Uterus (tissue), 4 donors: ENCODE measurements around the gene MRPL38. TPM values are rescaled to one million over a fixed set of nuclear protein-coding genes. Genes with fewer than 3 reads are reported as not detected.

ENCODE experiments used
- DNase-seq, 2 donors: peaks; one replicate each; pipeline ENCODE4 v3.0.0-alpha.2; 2019 to 2020
- H3K27ac ChIP-seq, 2 donors: fragments of 200-600 bp; sonication (generic); 1 replicate in 1 of 2; 2 replicates in 1 of 2; pipeline ENCODE4 v1.5.1; 2016 to 2018
- H3K27me3 ChIP-seq, 2 donors: fragments of 200-600 bp; sonication (generic); one replicate each; pipeline ENCODE4 v1.5.1; 2018 to 2019; ENCODE audit warnings: control low read depth in 1 of 2
- H3K36me3 ChIP-seq, 2 donors: fragments of 200-600 bp; sonication (generic); one replicate each; pipeline ENCODE4 v1.5.1; 2019; ENCODE audit warnings: control low read depth in 1 of 2
- H3K4me1 ChIP-seq, 2 donors: fragments of 200-600 bp; sonication (generic); one replicate each; pipeline ENCODE4 v1.5.1; 2018 to 2019; ENCODE audit warnings: control low read depth in 1 of 2
- H3K4me3 ChIP-seq, 2 donors: fragments of 200-600 bp; sonication (generic); 1 replicate in 1 of 2; 2 replicates in 1 of 2; pipeline ENCODE4 v1.5.1; 2018 to 2019; ENCODE audit warnings: mild to moderate bottlenecking in 1 of 2
- H3K9me3 ChIP-seq, 2 donors: fragments of 200-600 bp; sonication (generic); one replicate each; pipeline ENCODE4 v1.5.1; 2019; ENCODE audit warnings: control low read depth in 1 of 2
- POLR2A ChIP-seq, 2 donors: fragments of 450-650 bp; IDR thresholded peaks; one replicate each; pipeline ENCODE4 v1.6.1; 2016; ENCODE audit warnings: antibody characterized with exemption in 2 of 2, mild to moderate bottlenecking in 1 of 2, moderate library complexity in 1 of 2
- intact Hi-C: fragments of 100-400 bp; cut with DNase I; formaldehyde crosslinking; loops from one replicate; pipeline ENCODE4 v1.15.1; 2023; ENCODE audit warnings: low total_unique reads
- total RNA-seq, 4 donors: library from RNA; depleted of rRNA in 3 of 4; stranded (reverse); fragments of >200 nt in 3 of 4; gene quantifications; one replicate each; pipeline versions ENCODE4 v1.1.0 to v1.2.4, GENCODE V29; 2014 to 2023
- TF ChIP-seq, protein P1 (sequence below), 4 experiments: fragments of 200-600 bp in 2 of 4; fragments of 450-650 bp in 2 of 4; sonication (generic) in 2 of 4; IDR thresholded peaks; one replicate each; pipeline ENCODE4 v1.5.1; 2016 to 2019; ENCODE audit warnings: antibody characterized with exemption in 4 of 4, mild to moderate bottlenecking in 2 of 4, moderate library complexity in 1 of 4
- donor health status: DM: yes; HTN: yes; CAD: no.

Gene MRPL38
- total RNA-seq, 4 donors from 2014 or later: 32.3 to 99.8 (median 47.8) TPM

DNA sequence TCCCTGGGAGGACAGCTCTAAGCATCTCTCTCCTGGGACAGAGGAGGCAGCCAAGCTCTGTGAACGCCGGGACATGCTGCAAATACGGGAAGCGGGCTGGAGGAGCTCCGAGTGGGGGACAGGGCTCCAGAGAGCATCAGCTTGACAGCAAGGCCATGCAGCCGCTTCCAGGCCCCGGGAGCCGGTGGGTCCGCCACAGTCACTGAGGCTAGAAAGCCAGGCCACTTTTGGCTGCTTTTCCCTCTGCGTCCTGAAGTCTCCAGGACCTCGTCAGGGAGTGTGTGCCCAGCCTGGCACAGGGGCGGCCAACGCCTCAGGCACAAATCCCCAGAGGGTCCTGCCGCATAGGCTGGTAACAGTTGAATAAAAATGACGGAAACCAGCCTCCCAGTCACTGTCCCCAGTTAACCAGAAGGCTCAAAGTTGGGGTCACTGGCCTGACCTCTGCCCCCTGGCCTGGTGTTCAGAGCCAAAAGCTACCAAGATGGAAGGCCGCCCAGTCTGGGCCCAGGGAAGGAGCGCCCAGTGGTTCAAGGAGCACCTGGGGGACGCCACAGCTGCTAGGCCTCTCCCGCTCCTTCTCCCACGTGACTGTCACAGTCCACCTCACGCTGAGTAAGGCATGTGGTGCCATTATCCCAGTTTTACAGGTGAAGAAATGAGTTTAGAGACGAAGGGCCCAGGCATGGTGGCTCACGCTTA, 4.8 kb downstream of the MRPL38 start:
- H3K27me3 ChIP-seq: no peaks in the 10 kb centered on the region
- H3K27ac ChIP-seq: no peak overlapping the region
- DNase-seq: no peak
- no peaks in the 10 kb centered on the region for H3K9me3 ChIP-seq
- no peak overlapping the region for H3K4me3 ChIP-seq
- H3K4me1 ChIP-seq: peaks cover 0 to 15% of the 10 kb centered on the region in 2 donors
- TF ChIP-seq POLR2A (IDR thresholded peaks at IDR 0.05): no peak
- TF ChIP-seq, protein P1, sequence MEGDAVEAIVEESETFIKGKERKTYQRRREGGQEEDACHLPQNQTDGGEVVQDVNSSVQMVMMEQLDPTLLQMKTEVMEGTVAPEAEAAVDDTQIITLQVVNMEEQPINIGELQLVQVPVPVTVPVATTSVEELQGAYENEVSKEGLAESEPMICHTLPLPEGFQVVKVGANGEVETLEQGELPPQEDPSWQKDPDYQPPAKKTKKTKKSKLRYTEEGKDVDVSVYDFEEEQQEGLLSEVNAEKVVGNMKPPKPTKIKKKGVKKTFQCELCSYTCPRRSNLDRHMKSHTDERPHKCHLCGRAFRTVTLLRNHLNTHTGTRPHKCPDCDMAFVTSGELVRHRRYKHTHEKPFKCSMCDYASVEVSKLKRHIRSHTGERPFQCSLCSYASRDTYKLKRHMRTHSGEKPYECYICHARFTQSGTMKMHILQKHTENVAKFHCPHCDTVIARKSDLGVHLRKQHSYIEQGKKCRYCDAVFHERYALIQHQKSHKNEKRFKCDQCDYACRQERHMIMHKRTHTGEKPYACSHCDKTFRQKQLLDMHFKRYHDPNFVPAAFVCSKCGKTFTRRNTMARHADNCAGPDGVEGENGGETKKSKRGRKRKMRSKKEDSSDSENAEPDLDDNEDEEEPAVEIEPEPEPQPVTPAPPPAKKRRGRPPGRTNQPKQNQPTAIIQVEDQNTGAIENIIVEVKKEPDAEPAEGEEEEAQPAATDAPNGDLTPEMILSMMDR (IDR thresholded peaks at IDR 0.05): no peak
- intact Hi-C loops: loop anchor here (10.0 kb wide), 1 partner anchor 55 kb away; the partner anchor contains the start of gene UNC13D
- no peaks in the 10 kb centered on the region for H3K36me3 ChIP-seq

DNA sequence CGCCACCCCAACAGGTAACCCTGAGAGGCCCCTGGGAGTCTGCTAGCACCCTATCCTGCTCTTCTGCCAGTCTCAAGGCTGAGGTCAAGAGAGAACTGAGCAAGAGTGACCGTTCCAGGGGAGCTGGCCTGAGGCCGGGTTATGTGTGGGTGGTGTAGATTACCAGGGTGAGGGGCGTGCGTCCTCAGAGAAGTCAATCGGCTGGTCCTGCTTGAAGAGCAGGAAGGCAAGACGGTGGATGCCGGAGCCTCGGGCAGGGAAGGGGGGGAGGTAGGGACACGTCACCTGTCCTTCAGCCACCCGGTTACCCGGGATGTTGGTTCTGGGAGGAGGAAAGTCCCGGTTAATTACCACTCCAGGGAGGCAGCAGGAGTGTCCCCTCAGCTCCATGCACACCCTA, 5.3 kb downstream of the MRPL38 start:
- TF ChIP-seq, protein P1 (IDR thresholded peaks at IDR 0.05): no peak
- no peak for TF ChIP-seq POLR2A (IDR thresholded peaks at IDR 0.05)
- H3K27me3 ChIP-seq: no peaks in the 10 kb centered on the region
- DNase-seq: no peak
- H3K9me3 ChIP-seq: no peaks in the 10 kb centered on the region
- no peaks in the 10 kb centered on the region for H3K36me3 ChIP-seq
- H3K4me3 ChIP-seq: no peak overlapping the region
- peaks cover 0 to 20% of the 10 kb centered on the region in 2 donors for H3K4me1 ChIP-seq
- no peak overlapping the region for H3K27ac ChIP-seq
- intact Hi-C loops: loop anchor here (10.0 kb wide), 1 partner anchor 55 kb away; the partner anchor contains the start of gene UNC13D

DNA sequence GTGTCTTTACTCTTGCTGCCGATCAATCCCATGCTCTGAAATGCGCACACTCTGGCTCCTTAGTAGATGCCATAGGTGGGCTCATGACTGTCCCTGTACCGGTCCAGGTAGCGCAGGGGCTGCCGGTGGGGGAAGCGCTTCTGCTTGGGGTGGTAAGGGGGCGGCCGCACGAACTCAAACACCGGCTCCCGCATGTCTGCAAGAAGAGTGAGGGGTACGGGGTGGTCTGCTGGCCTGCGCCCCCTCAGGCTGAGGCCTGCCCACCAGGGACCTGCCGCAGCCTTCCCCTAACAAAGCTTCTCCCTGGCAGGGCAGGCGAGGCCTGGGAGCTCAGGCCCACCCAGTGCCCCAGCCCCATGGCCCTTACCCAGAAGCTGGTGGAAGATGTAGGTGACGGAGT, 5.9 kb downstream of the MRPL38 start:
- no peak for DNase-seq
- Histone ChIP-seq H3K27me3 (no peaks in the 10 kb centered on the region), H3K4me3 (no peak overlapping the region), H3K27ac (no peak overlapping the region), H3K36me3 (no peaks in the 10 kb centered on the region), H3K9me3 (no peaks in the 10 kb centered on the region), H3K4me1 (peaks cover 0 to 15% of the 10 kb centered on the region in 2 donors)
- intact Hi-C loops: loop anchor here (10.0 kb wide), 1 partner anchor 54 kb away; the partner anchor contains the start of gene UNC13D
- TF ChIP-seq POLR2A (IDR thresholded peaks at IDR 0.05): no peak
- TF ChIP-seq, protein P1 (IDR thresholded peaks at IDR 0.05): no peak

DNA sequence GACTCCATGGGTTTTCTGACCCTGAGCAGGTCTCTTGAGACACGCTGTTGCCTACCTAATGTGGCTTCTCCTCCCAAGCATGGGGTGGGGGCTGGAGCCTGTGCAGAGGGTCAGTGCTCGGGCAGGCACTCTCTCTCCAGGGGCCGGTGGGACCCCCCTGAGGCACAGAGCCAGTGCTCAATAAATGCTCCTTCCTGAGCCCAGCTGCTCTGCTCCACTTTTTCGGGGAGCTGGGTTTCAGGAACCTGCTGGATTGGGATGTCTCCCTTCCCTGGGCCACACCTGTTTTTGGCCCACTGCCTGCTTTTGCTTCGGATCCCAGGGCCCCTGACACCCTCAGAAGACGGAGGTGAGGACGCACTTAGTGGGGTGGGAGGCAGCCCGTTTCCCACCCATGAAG, 6.6 kb downstream of the MRPL38 start:
- no peaks in the 10 kb centered on the region for H3K9me3 ChIP-seq
- H3K27ac ChIP-seq: peak overlapping the region in 1 of 2 donors; percentile 92
- TF ChIP-seq POLR2A (IDR thresholded peaks at IDR 0.05): no peak
- TF ChIP-seq, protein P1 (IDR thresholded peaks at IDR 0.05): no peak
- no peaks in the 10 kb centered on the region for H3K36me3 ChIP-seq
- intact Hi-C loops: loop anchor here (10.0 kb wide), 1 partner anchor 53 kb away; the partner anchor contains the start of gene UNC13D
- peaks cover 0 to 13% of the 10 kb centered on the region in 2 donors for H3K4me1 ChIP-seq
- H3K27me3 ChIP-seq: no peaks in the 10 kb centered on the region
- no peak for DNase-seq
- H3K4me3 ChIP-seq: no peak overlapping the region
